ENCODE measurements around the gene PKP2. TPM values are rescaled to one million over a fixed set of nuclear protein-coding genes. Genes with fewer than 3 reads are reported as not detected.

Gene PKP2
- total RNA-seq, 1 donor from 2014 or later: 1.9 TPM

GRCh38 chr12:32841061-32841460 lies 55.5 kb downstream of the PKP2 start:
- Histone ChIP-seq H3K9me3 (no peaks in the 10 kb centered on the region), H3K36me3 (no peaks in the 10 kb centered on the region), H3K4me1 (no peaks in the 10 kb centered on the region), H3K27me3 (no peaks in the 10 kb centered on the region), H3K27ac (no peak overlapping the region), H3K4me3 (no peak overlapping the region)
- intact Hi-C loops (cut with DNase I): no loop called here
- no peak for TF ChIP-seq CTCF (IDR thresholded peaks at IDR 0.05)
- DNase-seq (no peak), ATAC-seq (no peak)

- Histone ChIP-seq H3K4me3 (no peak overlapping the region), H3K4me1 (no peaks in the 10 kb centered on the region), H3K9me3 (no peaks in the 10 kb centered on the region), H3K27ac (no peak overlapping the region), H3K36me3 (no peaks in the 10 kb centered on the region), H3K27me3 (no peaks in the 10 kb centered on the region)
- DNase-seq (no peak), ATAC-seq (no peak)
- no peak for TF ChIP-seq CTCF (IDR thresholded peaks at IDR 0.05)
- intact Hi-C loops (cut with DNase I): no loop called here
Measured at GRCh38 chr12:32839828-32840227, 56.7 kb downstream of the PKP2 start.

- Histone ChIP-seq H3K36me3 (no peaks in the 10 kb centered on the region), H3K27ac (no peak overlapping the region), H3K4me1 (no peaks in the 10 kb centered on the region), H3K4me3 (no peak overlapping the region), H3K9me3 (no peaks in the 10 kb centered on the region), H3K27me3 (no peaks in the 10 kb centered on the region)
- DNase-seq (no peak), ATAC-seq (no peak)
- intact Hi-C loops (cut with DNase I): no loop called here
- no peak for TF ChIP-seq CTCF (IDR thresholded peaks at IDR 0.05)
Measured at GRCh38 chr12:32837974-32838373, 58.6 kb downstream of the PKP2 start.

- H3K27me3 ChIP-seq: no peaks in the 10 kb centered on the region
- no peak for ATAC-seq
- H3K9me3 ChIP-seq: no peaks in the 10 kb centered on the region
- no peak overlapping the region for H3K4me3 ChIP-seq
- intact Hi-C loops (cut with DNase I): no loop called here
- H3K4me1 ChIP-seq: no peaks in the 10 kb centered on the region
- no peak for DNase-seq
- H3K36me3 ChIP-seq: no peaks in the 10 kb centered on the region
- TF ChIP-seq CTCF (IDR thresholded peaks at IDR 0.05): no peak
- no peak overlapping the region for H3K27ac ChIP-seq
Measured at GRCh38 chr12:32836710-32837109, 59.9 kb downstream of the PKP2 start.

GRCh38 chr12:32834122-32834521 lies 62.5 kb downstream of the PKP2 start:
- Histone ChIP-seq H3K4me3 (no peak overlapping the region), H3K36me3 (no peaks in the 10 kb centered on the region), H3K27me3 (no peaks in the 10 kb centered on the region), H3K4me1 (no peaks in the 10 kb centered on the region), H3K9me3 (no peaks in the 10 kb centered on the region), H3K27ac (no peak overlapping the region)
- no peak for DNase-seq
- TF ChIP-seq CTCF (IDR thresholded peaks at IDR 0.05): no peak
- no peak for ATAC-seq
- intact Hi-C loops (cut with DNase I): no loop called here

- no peaks in the 10 kb centered on the region for H3K4me1 ChIP-seq
- H3K4me3 ChIP-seq: no peak overlapping the region
- ATAC-seq: no peak
- no peak overlapping the region for H3K27ac ChIP-seq
- no peak for DNase-seq
- TF ChIP-seq CTCF (IDR thresholded peaks at IDR 0.05): no peak
- no peaks in the 10 kb centered on the region for H3K9me3 ChIP-seq
- H3K36me3 ChIP-seq: no peaks in the 10 kb centered on the region
- no peaks in the 10 kb centered on the region for H3K27me3 ChIP-seq
- intact Hi-C loops (cut with DNase I): no loop called here
Measured at GRCh38 chr12:32828552-32828951, 68.0 kb downstream of the PKP2 start.

All from upper lobe of right lung (tissue), 1 donor.